Spleen (tissue), 7 donors: ENCODE results near the gene PTEN.

ENCODE experiments used
- POLR2A ChIP-seq, 3 donors: fragments of 450-650 bp; IDR thresholded peaks; one replicate each; pipeline ENCODE4 v1.5.1; 2017; ENCODE audit warnings: antibody characterized with exemption in 3 of 3, mild to moderate bottlenecking in 1 of 3
- POLR2AphosphoS5 ChIP-seq, 3 donors: sonication (generic); formaldehyde crosslinking; IDR thresholded peaks; one replicate each; pipeline ENCODE4 v1.5.1; 2017; ENCODE audit warnings: antibody characterized with exemption in 3 of 3
- TF ChIP-seq, protein P1 (sequence below), 11 experiments: fragments of 200-600 bp in 7 of 11; fragments of 450-650 bp in 4 of 11; sonication (generic) in 4 of 11; IDR thresholded peaks in 8 of 11; conservative IDR thresholded peaks in 3 of 11; 1 replicate in 7 of 11; 2 replicates in 4 of 11; pipeline versions ENCODE4 v1.4.0 to v1.8.0; 2016 to 2021; ENCODE audit warnings: antibody characterized with exemption in 11 of 11, inconsistent platforms in 4 of 11, mild to moderate bottlenecking in 1 of 11
- donor health status: DM: no; HTN: no; CAD: no; lungs with moderate emphysema.
- donor health status: DM: no; HTN: no; CAD: no.
- donor health status: DM: no; HTN: no; CAD: no.

GRCh38 chr10:87931836-87932230, 68.4 kb downstream of the PTEN start:
- TF ChIP-seq, protein P1, sequence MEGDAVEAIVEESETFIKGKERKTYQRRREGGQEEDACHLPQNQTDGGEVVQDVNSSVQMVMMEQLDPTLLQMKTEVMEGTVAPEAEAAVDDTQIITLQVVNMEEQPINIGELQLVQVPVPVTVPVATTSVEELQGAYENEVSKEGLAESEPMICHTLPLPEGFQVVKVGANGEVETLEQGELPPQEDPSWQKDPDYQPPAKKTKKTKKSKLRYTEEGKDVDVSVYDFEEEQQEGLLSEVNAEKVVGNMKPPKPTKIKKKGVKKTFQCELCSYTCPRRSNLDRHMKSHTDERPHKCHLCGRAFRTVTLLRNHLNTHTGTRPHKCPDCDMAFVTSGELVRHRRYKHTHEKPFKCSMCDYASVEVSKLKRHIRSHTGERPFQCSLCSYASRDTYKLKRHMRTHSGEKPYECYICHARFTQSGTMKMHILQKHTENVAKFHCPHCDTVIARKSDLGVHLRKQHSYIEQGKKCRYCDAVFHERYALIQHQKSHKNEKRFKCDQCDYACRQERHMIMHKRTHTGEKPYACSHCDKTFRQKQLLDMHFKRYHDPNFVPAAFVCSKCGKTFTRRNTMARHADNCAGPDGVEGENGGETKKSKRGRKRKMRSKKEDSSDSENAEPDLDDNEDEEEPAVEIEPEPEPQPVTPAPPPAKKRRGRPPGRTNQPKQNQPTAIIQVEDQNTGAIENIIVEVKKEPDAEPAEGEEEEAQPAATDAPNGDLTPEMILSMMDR (IDR thresholded peaks at IDR 0.05 in 8 of 11, conservative IDR thresholded peaks at IDR 0.05 in 3 of 11): no peak
- TF ChIP-seq POLR2A (IDR thresholded peaks at IDR 0.05) (no peak), POLR2AphosphoS5 (IDR thresholded peaks at IDR 0.05) (no peak)
